Transverse colon (tissue), 4 donors: ENCODE measurements around the gene EPN2. TPM values are rescaled to one million over a fixed set of nuclear protein-coding genes. Genes with fewer than 3 reads are reported as not detected.

Experiments
- DNase-seq: peaks from one replicate; pipeline ENCODE4 v3.0.0-alpha.2; 2019
- H3K27ac ChIP-seq, 4 donors: fragments of 200-600 bp; sonication (generic); 2 replicates each; pipeline ENCODE4 v1.5.1; 2016 to 2018; ENCODE audit warnings: inconsistent platforms in 4 of 4
- H3K27me3 ChIP-seq: fragments of 200-600 bp; sonication (generic); 2 replicates; pipeline ENCODE4 v1.5.1; 2017; ENCODE audit warnings: inconsistent platforms
- H3K36me3 ChIP-seq, 4 donors: fragments of 200-600 bp; sonication (generic); 2 replicates each; pipeline ENCODE4 v1.5.1; 2017 to 2019; ENCODE audit warnings: inconsistent platforms in 4 of 4
- H3K4me1 ChIP-seq, 4 donors: fragments of 200-600 bp; sonication (generic); 2 replicates each; pipeline ENCODE4 v1.5.1; 2017 to 2020; ENCODE audit warnings: inconsistent platforms in 4 of 4
- H3K4me3 ChIP-seq, 4 donors: fragments of 200-600 bp; sonication (generic); 1 replicate in 1 of 4; 2 replicates in 3 of 4; pipeline versions ENCODE4 v1.5.1 to v1.6.1; 2017 to 2019; ENCODE audit warnings: inconsistent platforms in 4 of 4
- H3K9me3 ChIP-seq, 2 donors: fragments of 200-600 bp; sonication (generic); 2 replicates each; pipeline ENCODE4 v1.5.1; 2017 to 2019; ENCODE audit warnings: inconsistent platforms in 2 of 2
- EP300 ChIP-seq: sonication (generic); formaldehyde crosslinking; IDR thresholded peaks from one replicate; pipeline ENCODE4 v1.6.1; 2017; ENCODE audit warnings: antibody characterized with exemption, low read depth
- POLR2A ChIP-seq: fragments of 450-650 bp; IDR thresholded peaks from one replicate; pipeline ENCODE4 v1.6.1; 2016; ENCODE audit warnings: antibody characterized with exemption, mild to moderate bottlenecking, moderate library complexity
- POLR2AphosphoS5 ChIP-seq, 3 donors: sonication (generic); formaldehyde crosslinking; IDR thresholded peaks; one replicate each; pipeline ENCODE4 v1.6.1; 2016; ENCODE audit warnings: antibody characterized with exemption in 3 of 3
- whole genome bisulfite sequencing, 2 donors: methylation state at CpG; one replicate each; pipeline ENCODE4 v1.1.5; 2018; ENCODE audit warnings: low coverage in 1 of 2; 5-methylcytosine and 5-hydroxymethylcytosine counted together
- in situ Hi-C, 4 donors: fragments of 200-750 bp; cut with MboI; loops; one replicate each; pipeline versions ENCODE4 v1.15.0 to v1.15.1; 2017; ENCODE audit warnings: low sequenced_read_pairs in 3 of 4, low pct_ligation_motif_present in 1 of 4, low pct_unique_long_range_greater_than_20kb in 1 of 4
- intact Hi-C: fragments of 100-400 bp; cut with DNase I; formaldehyde crosslinking; loops from one replicate; pipeline ENCODE4 v1.15.1; 2023; ENCODE audit warnings: low total_unique reads
- total RNA-seq, 4 donors: library from RNA; depleted of rRNA; stranded (reverse); fragments of >200 nt; gene quantifications; one replicate each; pipeline ENCODE4 v1.1.0, GENCODE V29; 2016
- TF ChIP-seq, protein P1 (sequence below), 5 experiments: fragments of 200-600 bp in 3 of 5; fragments of 450-650 bp in 2 of 5; sonication (generic) in 3 of 5; IDR thresholded peaks; 1 replicate in 2 of 5; 2 replicates in 3 of 5; pipeline ENCODE4 v1.5.1; 2016 to 2017; ENCODE audit warnings: antibody characterized with exemption in 5 of 5, inconsistent platforms in 3 of 5, mild to moderate bottlenecking in 2 of 5, moderate library complexity in 1 of 5

Gene EPN2
- total RNA-seq, 4 donors from 2014 or later: 30.4 to 98.7 (median 65.5) TPM

DNA sequence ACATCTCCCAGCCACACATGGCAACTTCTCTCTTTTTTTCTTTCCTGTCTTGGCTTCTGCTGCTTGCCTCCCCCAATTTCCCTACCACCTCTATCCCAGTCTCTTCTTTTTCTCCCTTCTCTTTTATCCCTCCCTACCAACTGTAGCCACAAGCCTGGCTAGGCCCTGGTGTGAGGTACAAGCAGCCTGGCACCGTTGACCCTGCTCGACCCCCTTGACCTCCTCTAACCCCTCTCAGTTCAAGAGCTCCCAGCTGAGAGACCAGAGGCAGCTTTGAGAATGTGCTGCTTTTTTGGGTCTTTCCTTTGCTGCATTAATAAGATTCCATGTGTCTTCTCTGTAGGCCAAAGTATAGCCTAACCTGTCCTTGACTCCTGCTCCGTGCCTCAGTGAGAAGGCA is 93.1 kb downstream of the EPN2 start:
- no peaks in the 10 kb centered on the region for H3K4me1 ChIP-seq
- no peak overlapping the region for H3K4me3 ChIP-seq
- H3K9me3 ChIP-seq: peaks cover 0 to 3% of the 10 kb centered on the region in 2 donors
- WGBS, 2 donors: 79 to 84% methylated on average over 2 to 3 of the region's 3 CpGs
- in situ Hi-C loops: no loop called here
- no peak overlapping the region for H3K27ac ChIP-seq
- intact Hi-C loops: no loop called here
- no peaks in the 10 kb centered on the region for H3K36me3 ChIP-seq
- no peak for TF ChIP-seq POLR2AphosphoS5 (IDR thresholded peaks at IDR 0.05)
- TF ChIP-seq, protein P1, sequence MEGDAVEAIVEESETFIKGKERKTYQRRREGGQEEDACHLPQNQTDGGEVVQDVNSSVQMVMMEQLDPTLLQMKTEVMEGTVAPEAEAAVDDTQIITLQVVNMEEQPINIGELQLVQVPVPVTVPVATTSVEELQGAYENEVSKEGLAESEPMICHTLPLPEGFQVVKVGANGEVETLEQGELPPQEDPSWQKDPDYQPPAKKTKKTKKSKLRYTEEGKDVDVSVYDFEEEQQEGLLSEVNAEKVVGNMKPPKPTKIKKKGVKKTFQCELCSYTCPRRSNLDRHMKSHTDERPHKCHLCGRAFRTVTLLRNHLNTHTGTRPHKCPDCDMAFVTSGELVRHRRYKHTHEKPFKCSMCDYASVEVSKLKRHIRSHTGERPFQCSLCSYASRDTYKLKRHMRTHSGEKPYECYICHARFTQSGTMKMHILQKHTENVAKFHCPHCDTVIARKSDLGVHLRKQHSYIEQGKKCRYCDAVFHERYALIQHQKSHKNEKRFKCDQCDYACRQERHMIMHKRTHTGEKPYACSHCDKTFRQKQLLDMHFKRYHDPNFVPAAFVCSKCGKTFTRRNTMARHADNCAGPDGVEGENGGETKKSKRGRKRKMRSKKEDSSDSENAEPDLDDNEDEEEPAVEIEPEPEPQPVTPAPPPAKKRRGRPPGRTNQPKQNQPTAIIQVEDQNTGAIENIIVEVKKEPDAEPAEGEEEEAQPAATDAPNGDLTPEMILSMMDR (IDR thresholded peaks at IDR 0.05): no peak
- no peak for TF ChIP-seq EP300
- TF ChIP-seq POLR2A: no peak
- no peak for DNase-seq
- H3K27me3 ChIP-seq: no peaks in the 10 kb centered on the region

DNA sequence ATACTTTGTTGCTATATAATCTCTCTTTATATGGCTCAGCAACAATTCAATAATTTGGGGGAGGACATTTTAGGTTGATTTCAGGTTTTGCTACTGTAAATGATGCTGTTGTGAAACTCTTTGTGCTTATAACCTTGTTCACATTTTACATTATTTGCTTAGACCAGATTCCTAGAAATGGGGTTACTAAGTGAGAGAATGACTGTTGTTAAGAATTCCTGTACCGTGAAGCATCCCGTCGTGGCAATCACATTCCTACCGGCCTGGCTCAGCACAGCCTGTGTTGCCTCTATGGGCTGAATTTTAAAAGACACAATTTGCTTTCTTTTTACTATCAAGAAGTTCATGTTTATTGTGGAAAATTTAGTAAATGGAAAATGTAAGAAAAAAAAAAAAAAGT is 94.0 kb downstream of the EPN2 start:
- in situ Hi-C loops: no loop called here
- no peaks in the 10 kb centered on the region for H3K36me3 ChIP-seq
- no peak for DNase-seq

DNA sequence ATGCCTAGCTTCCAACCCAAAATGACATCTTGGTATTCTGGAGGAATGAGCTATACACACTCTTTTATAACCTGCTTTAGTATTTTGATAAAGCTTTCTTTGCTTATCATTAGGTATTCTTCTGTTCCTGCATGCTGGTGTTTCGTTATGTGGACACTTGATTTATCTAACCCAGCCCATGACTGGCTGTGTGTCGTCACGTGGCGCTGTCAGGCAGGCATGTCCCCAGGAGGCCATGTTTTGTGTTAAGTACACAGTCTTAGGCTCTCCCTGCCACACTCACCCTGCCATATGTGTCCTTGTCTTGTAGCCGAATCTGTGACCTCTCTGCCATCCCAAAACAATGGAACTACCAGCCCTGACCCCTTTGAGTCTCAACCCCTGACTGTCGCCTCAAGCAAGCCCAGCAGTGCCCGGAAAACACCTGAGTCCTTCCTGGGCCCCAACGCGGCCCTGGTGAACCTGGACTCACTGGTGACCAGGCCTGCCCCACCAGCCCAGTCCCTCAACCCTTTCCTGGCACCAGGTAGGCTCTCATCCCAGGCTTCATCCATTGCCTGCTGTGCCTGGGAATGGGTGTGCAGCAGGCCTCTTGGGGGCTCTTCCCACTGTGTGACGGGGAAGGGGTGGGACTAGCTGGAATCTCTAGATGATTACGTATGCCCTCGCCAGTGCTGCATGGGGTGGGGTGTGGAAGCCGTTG is 94.5 kb downstream of the EPN2 start:
- no peak for DNase-seq
- no peaks in the 10 kb centered on the region for H3K36me3 ChIP-seq
- no peak overlapping the region for H3K27ac ChIP-seq
- no peaks in the 10 kb centered on the region for H3K27me3 ChIP-seq
- peaks cover 0 to under 1% (median 0%) of the 10 kb centered on the region in 4 donors for H3K4me1 ChIP-seq
- 94% methylated on average over 13 of the region's 13 CpGs; no CpG with 5 or more reads in 1 of the 2 donors for WGBS, 2 donors
- in situ Hi-C loops (no loop called here), intact Hi-C loops (no loop called here)
- no peak overlapping the region for H3K4me3 ChIP-seq
- TF ChIP-seq, protein P1 (IDR thresholded peaks at IDR 0.05): no peak
- TF ChIP-seq EP300 (no peak), POLR2AphosphoS5 (IDR thresholded peaks at IDR 0.05) (no peak), POLR2A (no peak)
- no peaks in the 10 kb centered on the region for H3K9me3 ChIP-seq

More for the DNA sequence above, 94.0 kb downstream of the EPN2 start:
- no peaks in the 10 kb centered on the region for H3K9me3 ChIP-seq
- intact Hi-C loops: no loop called here
- H3K4me1 ChIP-seq: no peaks in the 10 kb centered on the region
- no peaks in the 10 kb centered on the region for H3K27me3 ChIP-seq
- WGBS, 2 donors: 75 to 82% methylated on average over 4 of the region's 4 CpGs
- H3K4me3 ChIP-seq: no peak overlapping the region
- TF ChIP-seq EP300 (no peak), POLR2AphosphoS5 (IDR thresholded peaks at IDR 0.05) (peak in 1 of 3 donors; percentile 12)
- no peak overlapping the region for H3K27ac ChIP-seq

DNA sequence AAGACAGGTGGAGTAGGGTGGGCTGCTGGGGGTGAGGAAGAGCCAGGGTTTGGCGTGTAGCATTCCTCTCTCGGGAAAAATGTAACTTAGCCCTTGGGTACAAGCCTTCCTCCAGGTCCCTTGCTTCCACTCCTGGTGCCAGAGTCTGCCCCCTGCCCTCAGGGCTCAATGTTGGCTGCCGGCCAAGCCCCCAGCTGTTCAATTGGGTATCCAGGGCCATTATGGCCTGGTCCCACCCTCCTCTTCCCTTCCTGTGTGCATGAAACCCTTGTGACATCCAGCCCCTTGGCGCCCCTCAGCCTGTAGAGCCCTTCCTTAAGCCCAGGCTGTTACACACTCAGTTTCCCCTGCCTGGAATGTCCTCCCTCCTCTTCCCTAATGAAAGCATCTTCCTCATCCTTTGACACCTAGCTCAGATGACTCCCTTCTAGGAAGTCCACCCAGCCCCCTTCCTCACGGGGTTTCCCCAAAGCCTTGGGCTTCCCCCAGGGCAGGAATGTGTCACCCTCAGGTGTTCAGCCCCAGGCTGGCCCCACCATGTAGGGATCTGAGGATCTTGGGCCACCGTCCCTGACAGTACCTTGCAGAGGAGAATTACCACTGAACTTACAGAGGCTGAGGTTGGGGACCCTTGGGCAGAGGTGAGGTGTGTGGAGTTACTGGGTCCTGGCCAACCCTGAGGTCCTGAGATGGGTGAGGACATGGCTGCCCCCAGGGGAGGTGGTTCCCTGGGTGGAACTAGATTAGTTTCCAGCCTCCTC is 95.4 kb downstream of the EPN2 start:
- intact Hi-C loops: no loop called here
- TF ChIP-seq, protein P1 (IDR thresholded peaks at IDR 0.05): no peak
- no peak for TF ChIP-seq EP300
- TF ChIP-seq POLR2A: no peak
- TF ChIP-seq POLR2AphosphoS5 (IDR thresholded peaks at IDR 0.05): no peak
- H3K27me3 ChIP-seq: no peaks in the 10 kb centered on the region
- in situ Hi-C loops: no loop called here
- H3K4me1 ChIP-seq: peaks cover 0 to 6% (median 0%) of the 10 kb centered on the region in 4 donors
- no peaks in the 10 kb centered on the region for H3K36me3 ChIP-seq
- no peak overlapping the region for H3K4me3 ChIP-seq
- H3K27ac ChIP-seq: no peak overlapping the region
- no peak for DNase-seq
- WGBS, 2 donors: 80% methylated on average over 6 of the region's 6 CpGs; no CpG with 5 or more reads in 1 of the 2 donors
- H3K9me3 ChIP-seq: no peaks in the 10 kb centered on the region
